B cell (primary cell): ENCODE results near the gene SPACA1. TPM values are rescaled to one million over a fixed set of nuclear protein-coding genes. Genes with fewer than 3 reads are reported as not detected.

Experiments
- ATAC-seq: fragments of 200-7000 bp; cut with Tn5 transposase; one replicate; pipeline ENCODE4 v1.10.0; 2021; ENCODE audit warnings: low read depth, mild to moderate bottlenecking, moderate number of reproducible peaks, moderate library complexity
- CTCF ChIA-PET: fragments of 350-600 bp; sonication (Branson Sonifier 250); formaldehyde crosslinking; loops from one replicate; lab custom pipeline; 2021; ENCODE audit warnings: antibody characterized with exemption, inconsistent platforms; lab: Charles Lee
- POLR2A ChIA-PET: fragments of 350-600 bp; sonication (Branson Sonifier 250); formaldehyde crosslinking; loops from one replicate; lab custom pipeline; 2021; ENCODE audit warnings: antibody characterized with exemption; lab: Charles Lee
- DNase-seq: peaks from one replicate; pipeline ENCODE4 v3.0.0; 2013
- H2AFZ ChIP-seq: 2 replicates; pipeline ENCODE4 v1.6.1; 2012; ENCODE audit warnings: mild to moderate bottlenecking, low read depth, low read length; ENCODE audit not compliant: insufficient read depth, poor library complexity, severe bottlenecking
- H3K27ac ChIP-seq, 2 donors: 1 replicate in 1 of 2; 2 replicates in 1 of 2; pipeline ENCODE4 v1.5.1; 2012 to 2013; ENCODE audit warnings: low read length in 2 of 2, mild to moderate bottlenecking in 2 of 2, moderate library complexity in 1 of 2
- H3K27me3 ChIP-seq, 4 experiments: fragments of 200-600 bp in 1 of 4; sonication (generic) in 1 of 4; replicated peaks in 1 of 4; 1 replicate in 2 of 4; 2 replicates in 2 of 4; pipeline versions ENCODE4 v1.6.1 to v1.7.0; 2013 to 2016; ENCODE audit warnings: low read length in 3 of 4, mild to moderate bottlenecking in 2 of 4, mixed read lengths in 1 of 4, moderate library complexity in 1 of 4; ENCODE audit not compliant: insufficient read depth in 4 of 4, control insufficient read depth in 3 of 4; ENCODE audit errors: control extremely low read depth in 1 of 4
- H3K36me3 ChIP-seq, 2 experiments: replicated peaks in 1 of 2; 1 replicate in 1 of 2; 2 replicates in 1 of 2; pipeline versions ENCODE4 v1.6.1 to v1.7.1; 2013; ENCODE audit warnings: low read length in 1 of 2; ENCODE audit not compliant: insufficient read depth in 2 of 2, control insufficient read depth in 1 of 2; ENCODE audit errors: control extremely low read depth in 1 of 2, extremely low read depth in 1 of 2
- H3K4me1 ChIP-seq, 2 donors: fragments of 200-600 bp in 1 of 2; sonication (generic) in 1 of 2; 1 replicate in 1 of 2; 2 replicates in 1 of 2; pipeline versions ENCODE4 v1.5.1 to v1.6.1; 2013 to 2017; ENCODE audit warnings: low read length in 2 of 2; ENCODE audit not compliant: control insufficient read depth in 2 of 2, insufficient read depth in 2 of 2
- H3K4me2 ChIP-seq: replicated peaks from 2 replicates; pipeline ENCODE3; 2012; ENCODE audit warnings: mild to moderate bottlenecking, low read depth, low read length; ENCODE audit not compliant: poor library complexity, severe bottlenecking
- H3K4me3 ChIP-seq, 5 experiments: fragments of 200-600 bp in 1 of 5; sonication (generic) in 1 of 5; 1 replicate in 3 of 5; 2 replicates in 2 of 5; pipeline versions ENCODE4 v1.5.1 to v1.7.0; 2011 to 2016; ENCODE audit warnings: low read length in 4 of 5, mild to moderate bottlenecking in 4 of 5, low read depth in 2 of 5, control low read depth in 1 of 5, moderate library complexity in 1 of 5; ENCODE audit not compliant: insufficient read depth in 1 of 5; ENCODE audit errors: control extremely low read depth in 1 of 5, extremely low read depth in 1 of 5
- H3K79me2 ChIP-seq: fragments of 200-600 bp; sonication (generic); one replicate; pipeline ENCODE4 v1.6.0; 2016; ENCODE audit warnings: low read length; ENCODE audit not compliant: control insufficient read depth, insufficient read depth
- H3K9ac ChIP-seq: fragments of 200-600 bp; sonication (generic); 2 replicates; pipeline ENCODE4 v1.6.1; 2017; ENCODE audit warnings: mild to moderate bottlenecking, low read length, moderate library complexity
- H3K9me3 ChIP-seq, 3 donors: one replicate each; pipeline versions ENCODE4 v1.6.1 to v1.7.1; 2013; ENCODE audit warnings: low read length in 2 of 3; ENCODE audit not compliant: control insufficient read depth in 2 of 3, insufficient read depth in 1 of 3; ENCODE audit errors: control extremely low read depth in 1 of 3
- H4K20me1 ChIP-seq: 2 replicates; pipeline ENCODE4 v1.6.0; 2012; ENCODE audit warnings: mild to moderate bottlenecking, low read length; ENCODE audit not compliant: insufficient read depth, control insufficient read depth, poor library complexity, severe bottlenecking
- H3K27ac Mint-ChIP-seq: one replicate; pipeline ENCODE4 v1.8.0; 2021; ENCODE audit warnings: mixed read lengths
- H3K27me3 Mint-ChIP-seq: one replicate; pipeline ENCODE4 v1.8.0; 2021; ENCODE audit warnings: mixed read lengths
- H3K4me1 Mint-ChIP-seq: one replicate; pipeline ENCODE4 v1.8.0; 2021; ENCODE audit warnings: mixed read lengths
- H3K4me3 Mint-ChIP-seq: one replicate; pipeline ENCODE4 v1.8.0; 2021; ENCODE audit warnings: mixed read lengths
- H3K9me3 Mint-ChIP-seq: one replicate; pipeline ENCODE4 v1.8.0; 2022; ENCODE audit warnings: mixed read lengths; ENCODE audit not compliant: insufficient read depth
- CTCF ChIP-seq: fragments of 200-600 bp; IDR thresholded peaks from one replicate; pipeline ENCODE4 v1.8.0; 2022; ENCODE audit warnings: antibody characterized with exemption, mild to moderate bottlenecking
- EZH2 ChIP-seq: IDR thresholded peaks from 2 replicates; pipeline ENCODE4 v1.6.1; 2012; ENCODE audit warnings: borderline replicate concordance, low read depth, mild to moderate bottlenecking, moderate library complexity, low read length; ENCODE audit not compliant: insufficient read depth, poor library complexity, severe bottlenecking
- WGBS: methylation state at CpG from one replicate; pipeline ENCODE4 v1.1.5; 2013; ENCODE audit warnings: missing lambda C conversion rate; ENCODE audit not compliant: insufficient coverage; 5-methylcytosine and 5-hydroxymethylcytosine counted together
- intact Hi-C: fragments of 100-400 bp; cut with micrococcal nuclease; formaldehyde crosslinking; loops from one replicate; pipeline ENCODE4 v1.10.0; 2022
- polyA plus RNA-seq: library from polyadenylated mRNA; depleted of rRNA; stranded (reverse); fragments of >200 nt; gene quantifications from 2 replicates; pipeline ENCODE4 v1.2.3, GENCODE V29; 2012
- total RNA-seq, 2 donors: library from RNA; stranded (reverse); fragments of 120-200 nt in 1 of 2; gene quantifications; 1 replicate in 1 of 2; 2 replicates in 1 of 2; pipeline versions ENCODE4 v1.2.3 to v1.2.4, GENCODE V29; 2013 to 2022

Gene SPACA1
- total and polyA plus RNA-seq, 2 donors (not counting 1 experiment from before 2014, with no cell fraction given) = not detected

GRCh38 chr6:88116276-88116675, 68.6 kb downstream of the SPACA1 start:
- H3K36me3 ChIP-seq = no peaks in the 10 kb centered on the region
- H3K27me3 ChIP-seq = no peaks in the 10 kb centered on the region
- H3K79me2 ChIP-seq = no peaks in the 10 kb centered on the region
- DNase-seq (no peak), ATAC-seq (no peak)
- ChIA-PET CTCF (no interaction called here), POLR2A (no interaction called here)
- H3K4me1 ChIP-seq = peaks cover 18 to 19% of the 10 kb centered on the region in 2 donors
- no peak overlapping the region for H3K4me3 ChIP-seq
- H3K4me2 ChIP-seq = no peak overlapping the region
- no peak for TF ChIP-seq CTCF
- no peak for TF ChIP-seq EZH2
- whole genome bisulfite sequencing = no CpG with 5 or more reads among the region's 3 CpGs
- H3K9me3 ChIP-seq = no peaks in the 10 kb centered on the region
- Mint-ChIP-seq H3K4me1 (peaks cover 20% of the 10 kb centered on the region), H3K27ac (no peak overlapping the region), H3K9me3 (no peaks in the 10 kb centered on the region), H3K27me3 (peaks cover 10% of the 10 kb centered on the region), H3K4me3 (no peak overlapping the region)
- no peaks in the 10 kb centered on the region for H4K20me1 ChIP-seq
- H2AFZ ChIP-seq = no peak overlapping the region
- no peak overlapping the region for H3K9ac ChIP-seq
- intact Hi-C loops = no loop called here
- no peak overlapping the region for H3K27ac ChIP-seq

Other genes starting within 250 kb of the SPACA1 start
- gene CNR1, start 118.5 kb downstream of the SPACA1 start, total RNA-seq = 20.4 and 28.9 TPM in 2 replicates
- gene CNR1, start 118.5 kb downstream of the SPACA1 start, polyA plus RNA-seq = 4.8 and 8.9 TPM in 2 replicates